HL-60 (cell line): ENCODE results near the gene ETF1.

ENCODE experiments used
- GABPA ChIP-seq: IDR thresholded peaks from 2 replicates; pipeline ENCODE4 v1.6.1; 2012; ENCODE audit warnings: low read depth
- REST ChIP-seq: IDR thresholded peaks from 2 replicates; pipeline ENCODE4 v1.6.1; 2012; ENCODE audit warnings: low read depth; ENCODE audit not compliant: insufficient replicate concordance

- TF ChIP-seq REST: no peak
- TF ChIP-seq GABPA: no peak
These were observed 31.7 kb upstream of the ETF1 start for GRCh38 chr5:138574744-138575193.
